Measurements from ENCODE around the gene ANGPTL8. TPM values are rescaled to one million over a fixed set of nuclear protein-coding genes. Genes with fewer than 3 reads are reported as not detected.

The ANGPTL8 gene
- total RNA-seq, 1 experiment from 2014 or later = not detected

DNA sequence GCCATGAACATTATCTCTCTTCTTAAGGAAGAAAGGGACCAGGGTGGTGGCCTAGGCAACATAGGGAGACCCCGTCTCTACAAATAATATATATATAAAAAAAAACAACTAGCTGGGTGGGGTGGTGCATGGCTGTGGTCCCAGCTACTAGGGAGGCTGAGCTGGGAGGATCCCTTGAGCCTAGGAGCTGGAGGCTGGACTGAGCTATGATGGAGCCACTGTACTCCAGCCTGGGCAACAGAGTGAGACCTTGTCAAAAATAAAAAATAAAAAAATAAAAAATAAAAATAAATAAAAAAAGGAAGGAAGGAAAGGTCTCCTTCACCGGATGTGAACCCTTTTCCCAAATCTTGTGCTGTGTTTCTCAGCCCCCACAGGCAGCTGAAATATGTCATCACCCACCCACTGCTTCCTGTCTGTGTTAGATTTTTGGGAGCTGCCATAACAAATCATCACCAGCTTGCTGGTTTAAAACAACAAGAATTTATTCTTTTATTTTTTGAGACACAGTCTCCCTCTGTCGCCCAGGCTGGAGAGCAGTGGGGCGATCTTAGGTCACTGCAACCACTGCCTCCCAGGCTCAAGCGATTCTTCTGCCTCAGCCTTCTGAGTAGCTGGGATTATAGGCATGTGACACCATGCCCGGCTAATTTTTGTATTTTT lies 47.0 kb downstream of the ANGPTL8 start (continued):
- TF ChIP-seq, protein P1, sequence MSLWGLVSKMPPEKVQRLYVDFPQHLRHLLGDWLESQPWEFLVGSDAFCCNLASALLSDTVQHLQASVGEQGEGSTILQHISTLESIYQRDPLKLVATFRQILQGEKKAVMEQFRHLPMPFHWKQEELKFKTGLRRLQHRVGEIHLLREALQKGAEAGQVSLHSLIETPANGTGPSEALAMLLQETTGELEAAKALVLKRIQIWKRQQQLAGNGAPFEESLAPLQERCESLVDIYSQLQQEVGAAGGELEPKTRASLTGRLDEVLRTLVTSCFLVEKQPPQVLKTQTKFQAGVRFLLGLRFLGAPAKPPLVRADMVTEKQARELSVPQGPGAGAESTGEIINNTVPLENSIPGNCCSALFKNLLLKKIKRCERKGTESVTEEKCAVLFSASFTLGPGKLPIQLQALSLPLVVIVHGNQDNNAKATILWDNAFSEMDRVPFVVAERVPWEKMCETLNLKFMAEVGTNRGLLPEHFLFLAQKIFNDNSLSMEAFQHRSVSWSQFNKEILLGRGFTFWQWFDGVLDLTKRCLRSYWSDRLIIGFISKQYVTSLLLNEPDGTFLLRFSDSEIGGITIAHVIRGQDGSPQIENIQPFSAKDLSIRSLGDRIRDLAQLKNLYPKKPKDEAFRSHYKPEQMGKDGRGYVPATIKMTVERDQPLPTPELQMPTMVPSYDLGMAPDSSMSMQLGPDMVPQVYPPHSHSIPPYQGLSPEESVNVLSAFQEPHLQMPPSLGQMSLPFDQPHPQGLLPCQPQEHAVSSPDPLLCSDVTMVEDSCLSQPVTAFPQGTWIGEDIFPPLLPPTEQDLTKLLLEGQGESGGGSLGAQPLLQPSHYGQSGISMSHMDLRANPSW (CRISPR knock-in tag; conservative IDR thresholded peaks at IDR 0.05; ENCODE audit: low read depth) = no peak
- no peak for TF ChIP-seq FOXK1 (CRISPR knock-in tag; IDR thresholded peaks at IDR 0.05)
- TF ChIP-seq, protein P2, sequence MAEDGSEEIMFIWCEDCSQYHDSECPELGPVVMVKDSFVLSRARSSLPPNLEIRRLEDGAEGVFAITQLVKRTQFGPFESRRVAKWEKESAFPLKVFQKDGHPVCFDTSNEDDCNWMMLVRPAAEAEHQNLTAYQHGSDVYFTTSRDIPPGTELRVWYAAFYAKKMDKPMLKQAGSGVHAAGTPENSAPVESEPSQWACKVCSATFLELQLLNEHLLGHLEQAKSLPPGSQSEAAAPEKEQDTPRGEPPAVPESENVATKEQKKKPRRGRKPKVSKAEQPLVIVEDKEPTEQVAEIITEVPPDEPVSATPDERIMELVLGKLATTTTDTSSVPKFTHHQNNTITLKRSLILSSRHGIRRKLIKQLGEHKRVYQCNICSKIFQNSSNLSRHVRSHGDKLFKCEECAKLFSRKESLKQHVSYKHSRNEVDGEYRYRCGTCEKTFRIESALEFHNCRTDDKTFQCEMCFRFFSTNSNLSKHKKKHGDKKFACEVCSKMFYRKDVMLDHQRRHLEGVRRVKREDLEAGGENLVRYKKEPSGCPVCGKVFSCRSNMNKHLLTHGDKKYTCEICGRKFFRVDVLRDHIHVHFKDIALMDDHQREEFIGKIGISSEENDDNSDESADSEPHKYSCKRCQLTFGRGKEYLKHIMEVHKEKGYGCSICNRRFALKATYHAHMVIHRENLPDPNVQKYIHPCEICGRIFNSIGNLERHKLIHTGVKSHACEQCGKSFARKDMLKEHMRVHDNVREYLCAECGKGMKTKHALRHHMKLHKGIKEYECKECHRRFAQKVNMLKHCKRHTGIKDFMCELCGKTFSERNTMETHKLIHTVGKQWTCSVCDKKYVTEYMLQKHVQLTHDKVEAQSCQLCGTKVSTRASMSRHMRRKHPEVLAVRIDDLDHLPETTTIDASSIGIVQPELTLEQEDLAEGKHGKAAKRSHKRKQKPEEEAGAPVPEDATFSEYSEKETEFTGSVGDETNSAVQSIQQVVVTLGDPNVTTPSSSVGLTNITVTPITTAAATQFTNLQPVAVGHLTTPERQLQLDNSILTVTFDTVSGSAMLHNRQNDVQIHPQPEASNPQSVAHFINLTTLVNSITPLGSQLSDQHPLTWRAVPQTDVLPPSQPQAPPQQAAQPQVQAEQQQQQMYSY (CRISPR knock-in tag; IDR thresholded peaks at IDR 0.05) = no peak

DNA sequence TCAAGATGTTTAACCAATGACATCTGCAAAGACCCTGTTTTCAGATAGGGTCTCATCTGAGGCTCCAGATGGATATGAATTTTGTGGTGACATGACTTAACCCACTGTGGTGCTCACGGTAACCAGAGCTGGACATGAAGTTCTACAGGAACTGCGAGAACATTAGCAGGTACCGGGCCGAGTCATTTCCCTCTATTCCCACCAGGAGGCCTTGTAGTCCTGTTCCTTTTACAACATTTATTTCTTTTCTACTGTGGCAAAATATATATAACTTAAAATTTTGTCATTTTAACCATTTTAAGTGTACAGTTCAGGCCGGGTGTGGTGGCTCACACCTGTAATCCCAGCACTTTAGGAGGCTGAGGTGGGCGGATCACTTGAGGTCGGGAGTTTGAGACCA lies 48.9 kb downstream of the ANGPTL8 start:
- CTCF ChIA-PET = interaction anchor here (0.6 to 2.0 kb wide), 4 partner anchors 9 to 87 kb away, joined by 3 to 4 read pairs (median 3); partner anchors contain the start of genes CCDC159 and TMEM205
- no peak for DNase-seq (ENCODE audit: low spot score)
- POLR2A ChIA-PET = no interaction called here

More for the DNA sequence above, 48.9 kb downstream of the ANGPTL8 start:
- TF ChIP-seq, protein P3, sequence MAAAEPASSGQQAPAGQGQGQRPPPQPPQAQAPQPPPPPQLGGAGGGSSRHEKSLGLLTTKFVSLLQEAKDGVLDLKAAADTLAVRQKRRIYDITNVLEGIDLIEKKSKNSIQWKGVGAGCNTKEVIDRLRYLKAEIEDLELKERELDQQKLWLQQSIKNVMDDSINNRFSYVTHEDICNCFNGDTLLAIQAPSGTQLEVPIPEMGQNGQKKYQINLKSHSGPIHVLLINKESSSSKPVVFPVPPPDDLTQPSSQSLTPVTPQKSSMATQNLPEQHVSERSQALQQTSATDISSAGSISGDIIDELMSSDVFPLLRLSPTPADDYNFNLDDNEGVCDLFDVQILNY (CRISPR knock-in tag; IDR thresholded peaks at IDR 0.05) = no peak
- TF ChIP-seq ZSCAN18 (CRISPR knock-in tag; IDR thresholded peaks at IDR 0.05) = no peak
- no peak for TF ChIP-seq NFYB (CRISPR knock-in tag; conservative IDR thresholded peaks at IDR 0.05; ENCODE audit: low read depth)
- no peak for TF ChIP-seq MAX (CRISPR knock-in tag; IDR thresholded peaks at IDR 0.05)
- TF ChIP-seq AFF4 (CRISPR knock-in tag; IDR thresholded peaks at IDR 0.05; ENCODE audit: borderline replicate concordance) = no peak
- no peak for TF ChIP-seq ATF1 (CRISPR knock-in tag; IDR thresholded peaks at IDR 0.05)
- TF ChIP-seq, protein P4, sequence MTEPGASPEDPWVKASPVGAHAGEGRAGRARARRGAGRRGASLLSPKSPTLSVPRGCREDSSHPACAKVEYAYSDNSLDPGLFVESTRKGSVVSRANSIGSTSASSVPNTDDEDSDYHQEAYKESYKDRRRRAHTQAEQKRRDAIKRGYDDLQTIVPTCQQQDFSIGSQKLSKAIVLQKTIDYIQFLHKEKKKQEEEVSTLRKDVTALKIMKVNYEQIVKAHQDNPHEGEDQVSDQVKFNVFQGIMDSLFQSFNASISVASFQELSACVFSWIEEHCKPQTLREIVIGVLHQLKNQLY (CRISPR knock-in tag; IDR thresholded peaks at IDR 0.05) = no peak
- TF ChIP-seq SMAD3 (CRISPR knock-in tag; IDR thresholded peaks at IDR 0.05; ENCODE audit: borderline replicate concordance) = no peak
- no peak for TF ChIP-seq GTF2I (CRISPR knock-in tag; conservative IDR thresholded peaks at IDR 0.05)
- TF ChIP-seq, protein P5, sequence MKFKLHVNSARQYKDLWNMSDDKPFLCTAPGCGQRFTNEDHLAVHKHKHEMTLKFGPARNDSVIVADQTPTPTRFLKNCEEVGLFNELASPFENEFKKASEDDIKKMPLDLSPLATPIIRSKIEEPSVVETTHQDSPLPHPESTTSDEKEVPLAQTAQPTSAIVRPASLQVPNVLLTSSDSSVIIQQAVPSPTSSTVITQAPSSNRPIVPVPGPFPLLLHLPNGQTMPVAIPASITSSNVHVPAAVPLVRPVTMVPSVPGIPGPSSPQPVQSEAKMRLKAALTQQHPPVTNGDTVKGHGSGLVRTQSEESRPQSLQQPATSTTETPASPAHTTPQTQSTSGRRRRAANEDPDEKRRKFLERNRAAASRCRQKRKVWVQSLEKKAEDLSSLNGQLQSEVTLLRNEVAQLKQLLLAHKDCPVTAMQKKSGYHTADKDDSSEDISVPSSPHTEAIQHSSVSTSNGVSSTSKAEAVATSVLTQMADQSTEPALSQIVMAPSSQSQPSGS (CRISPR knock-in tag; IDR thresholded peaks at IDR 0.05; ENCODE audit: borderline replicate concordance, low read depth) = no peak
- Mint-ChIP-seq H3K36me3 (no peaks in the 10 kb centered on the region), H3K27ac (no peak overlapping the region), H3K27me3 (ENCODE audit: low read depth) (no peaks in the 10 kb centered on the region), H3K9me3 (no peaks in the 10 kb centered on the region), H3K4me3 (no peak overlapping the region), H3K4me1 (no peaks in the 10 kb centered on the region)
- ATAC-seq = no peak
